ENCODE data around the gene PCCB. TPM values are rescaled to one million over a fixed set of nuclear protein-coding genes. Genes with fewer than 3 reads are reported as not detected.

PCCB gene
- total and polyA plus RNA-seq, 2 donors (not counting 3 experiments of a cell fraction or from before 2014, with no cell fraction given), result 28.6 to 36.5 TPM

- no peaks in the 10 kb centered on the region for H3K9me3 ChIP-seq (replicated peaks; ENCODE audit: control insufficient read depth, insufficient read depth, low read length)
- H3K36me3 ChIP-seq (ENCODE audit: control insufficient read depth in 2 of 2, extremely low read depth in 1 of 2, insufficient read depth in 2 of 2, low read length in 2 of 2), result peaks cover 3 to 11% of the 10 kb centered on the region in 2 experiments
- no peak overlapping the region for H2AFZ ChIP-seq (ENCODE audit: low read depth, low read length)
- POLR2A ChIA-PET, result no interaction called here
- H3K4me2 ChIP-seq (ENCODE audit: insufficient read depth, low read length), result no peak overlapping the region
- no peaks in the 10 kb centered on the region for H3K9me1 ChIP-seq (replicated peaks; ENCODE audit: control insufficient read depth, extremely low read depth, insufficient read depth, low read length)
- no peak for DNase-seq (ENCODE audit: low read depth, low spot score)
- no peak overlapping the region for H3K4me3 ChIP-seq (replicated peaks in 1 of 3; ENCODE audit: insufficient read depth in 1 of 3, low read depth in 1 of 3, low read length in 3 of 3)
- intact Hi-C loops (cut with micrococcal nuclease), result no loop called here
- no peaks in the 10 kb centered on the region for H3K4me1 ChIP-seq (ENCODE audit: control insufficient read depth, extremely low read depth, insufficient read depth, low read length)
- no peak for FAIRE-seq
- H4K20me1 ChIP-seq (replicated peaks; ENCODE audit: control insufficient read depth, extremely low read depth, insufficient read depth, low read length), result no peaks in the 10 kb centered on the region
- no peaks in the 10 kb centered on the region for H3K27me3 ChIP-seq (ENCODE audit: control insufficient read depth in 2 of 2, insufficient read depth in 2 of 2, low read length in 2 of 2)
- H3K79me2 ChIP-seq (ENCODE audit: control insufficient read depth, insufficient read depth, low read length), result no peaks in the 10 kb centered on the region
- no TSS peak for BruUV-seq (replicated peaks)
- dilution Hi-C loops (cut with MboI; ENCODE audit: extremely low pct_ligation_motif_present, low sequenced_read_pairs), result no loop called here
- H3K27ac ChIP-seq (ENCODE audit: insufficient read depth, low read depth, low read length), result no peak overlapping the region
- TF ChIP-seq MAX (IDR thresholded peaks at IDR 0.05; ENCODE audit: insufficient read depth, insufficient read length) (no peak), JUN (IDR thresholded peaks at IDR 0.05; ENCODE audit: borderline replicate concordance, insufficient read depth, insufficient read length, low read depth) (no peak), POLR2AphosphoS5 (IDR thresholded peaks at IDR 0.05; ENCODE audit: insufficient read depth, low read depth, low read length) (no peak), FOS (IDR thresholded peaks at IDR 0.05; ENCODE audit: borderline replicate concordance, insufficient read depth, low read length) (no peak), CTCF (IDR thresholded peaks at IDR 0.05; ENCODE audit: extremely low read depth in 1 of 2, insufficient read depth in 1 of 2, low read depth in 1 of 2, low read length in 2 of 2) (no peak), POLR2A (IDR thresholded peaks at IDR 0.05; ENCODE audit: low read depth, low read length) (no peak), GATA2 (IDR thresholded peaks at IDR 0.05; ENCODE audit: insufficient read depth, insufficient read length, low read depth, low read length) (no peak), MYC (IDR thresholded peaks at IDR 0.05; ENCODE audit: low read depth, low read length) (no peak), EZH2 (IDR thresholded peaks at IDR 0.05; ENCODE audit: borderline replicate concordance, low read depth, low read length, severe bottlenecking) (no peak)
- CTCF ChIA-PET, result no interaction called here
- H3K9ac ChIP-seq (replicated peaks; ENCODE audit: extremely low read depth, insufficient read depth, low read length), result no peak overlapping the region
Observed at GRCh38 chr3:136297826-136298225, 47.7 kb downstream of the PCCB start.

All from endothelial cell of umbilical vein (primary cell).